ENCODE measurements around the gene CDC42EP1. TPM values are rescaled to one million over a fixed set of nuclear protein-coding genes. Genes with fewer than 3 reads are reported as not detected.
"Not testable (repeated sequence)": the region's sequence is repeated elsewhere in the genome, so short reads cannot be mapped to it uniquely, and the experiment has no call there.

Gene CDC42EP1
- total and polyA plus RNA-seq, 2 donors, result 6.6 to 34.5 TPM

GRCh38 chr22:37599153-37599552, 38.9 kb downstream of the CDC42EP1 start:
- WGBS, result 65% methylated on average over 4 of the region's 4 CpGs
- Histone ChIP-seq H3K36me3 (ENCODE audit: insufficient read depth) (no peaks in the 10 kb centered on the region), H3K4me3 (ENCODE audit: low read depth, low read length) (no peak overlapping the region), H3K27ac (ENCODE audit: low read depth) (no peak overlapping the region), H3K4me1 (ENCODE audit: insufficient read depth) (no peaks in the 10 kb centered on the region)
- DNase-seq (ENCODE audit: extremely low spot score), result no peak

GRCh38 chr22:37601203-37601539, 40.9 kb downstream of the CDC42EP1 start:
- no peak for DNase-seq (ENCODE audit: extremely low spot score)
- Histone ChIP-seq H3K27ac (ENCODE audit: low read depth) (no peak overlapping the region), H3K4me3 (ENCODE audit: low read depth, low read length) (no peak overlapping the region), H3K36me3 (ENCODE audit: insufficient read depth) (no peaks in the 10 kb centered on the region), H3K4me1 (ENCODE audit: insufficient read depth) (no peaks in the 10 kb centered on the region)
- 37% methylated on average over 4 of the region's 4 CpGs for WGBS

DNA sequence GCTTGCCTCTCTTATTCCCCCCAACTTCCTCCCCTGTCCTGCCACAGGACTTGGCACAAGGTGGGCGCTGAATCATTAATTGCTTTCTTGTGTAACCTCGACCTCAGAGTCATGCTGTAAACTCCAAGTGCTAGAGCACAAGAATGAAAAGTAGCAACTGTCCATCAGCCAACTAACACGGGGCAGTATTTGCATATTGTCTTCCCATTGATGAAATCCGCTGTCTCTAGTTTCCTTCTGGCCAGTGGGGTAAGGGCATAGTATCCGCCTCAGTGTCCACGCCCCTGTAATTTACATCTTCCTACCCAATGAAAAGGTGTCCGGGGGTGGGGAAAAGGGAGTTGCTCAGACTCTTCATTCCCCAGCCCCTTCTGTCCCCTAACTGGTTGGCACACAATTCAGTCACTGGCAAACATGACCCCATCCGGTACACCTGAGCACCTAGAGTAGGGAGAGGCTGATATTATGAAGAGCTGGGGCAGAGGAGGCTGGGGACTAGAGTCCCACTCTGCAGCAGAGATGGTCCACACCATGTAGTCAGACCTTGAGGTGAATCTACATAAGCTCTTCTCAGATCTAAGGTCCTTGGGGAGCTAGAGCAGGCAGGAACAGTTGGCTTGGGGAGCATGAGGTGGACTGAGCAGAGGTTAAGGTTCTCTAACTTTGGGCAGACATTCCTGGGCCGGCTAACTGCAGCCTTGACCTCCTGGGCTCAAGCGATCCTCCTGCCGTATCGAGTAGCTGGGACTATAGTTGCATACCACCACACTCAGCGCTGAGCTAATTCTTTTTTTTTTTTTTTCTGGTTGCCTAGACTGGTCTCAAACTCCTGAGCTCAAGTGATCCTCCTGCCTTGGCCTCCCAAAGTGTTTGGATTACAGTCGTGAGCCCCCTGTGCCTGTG, 41.5 kb downstream of the CDC42EP1 start:
- WGBS, result 38% methylated on average over 14 of the region's 14 CpGs
- DNase-seq (ENCODE audit: extremely low spot score), result no peak
- H3K36me3 ChIP-seq (ENCODE audit: insufficient read depth), result no peaks in the 10 kb centered on the region

DNA sequence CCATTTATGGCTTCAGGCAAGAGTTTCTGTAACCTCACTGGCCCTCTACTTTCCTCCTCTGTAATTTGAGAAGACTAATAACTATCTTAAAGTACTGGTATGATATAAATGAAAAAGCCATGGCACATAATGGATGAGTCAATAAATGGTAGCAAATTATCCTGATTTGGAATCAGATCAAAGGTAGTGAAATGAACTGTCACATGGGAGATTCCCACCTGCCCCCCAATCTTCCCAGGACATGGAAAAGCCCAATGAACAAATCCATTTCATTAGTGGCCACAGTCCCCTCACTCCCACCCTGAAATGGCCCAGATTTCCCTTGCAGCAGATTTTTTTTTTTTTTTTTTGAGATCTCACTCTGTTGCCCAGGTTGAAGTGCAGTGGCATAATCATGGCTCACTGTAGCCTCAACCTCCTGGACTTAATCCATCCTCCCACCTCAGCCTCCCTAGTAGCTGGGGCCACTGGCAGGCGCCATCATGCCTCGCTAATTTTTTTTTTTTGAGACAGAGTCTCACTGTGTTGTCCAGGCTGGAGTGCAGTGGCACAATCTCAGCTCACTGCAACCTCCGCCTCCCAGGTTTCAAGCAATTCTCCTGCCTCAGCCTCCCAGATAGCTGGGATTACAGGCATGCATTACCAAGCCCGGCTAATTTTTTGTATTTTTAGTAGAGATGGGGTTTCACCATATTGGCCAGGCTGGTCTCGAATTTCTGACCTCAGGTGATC, 42.4 kb downstream of the CDC42EP1 start:
- not testable (repeated sequence) for H3K4me1 ChIP-seq (ENCODE audit: insufficient read depth); DNase-seq (ENCODE audit: extremely low spot score); H3K4me3 ChIP-seq (ENCODE audit: low read depth, low read length); H3K36me3 ChIP-seq (ENCODE audit: insufficient read depth); H3K27ac ChIP-seq (ENCODE audit: low read depth)
- WGBS, result 82% methylated on average over 5 of the region's 5 CpGs

More for the DNA sequence above, 41.5 kb downstream of the CDC42EP1 start:
- Histone ChIP-seq H3K4me1 (ENCODE audit: insufficient read depth) (no peaks in the 10 kb centered on the region), H3K4me3 (ENCODE audit: low read depth, low read length) (no peak overlapping the region), H3K27ac (ENCODE audit: low read depth) (no peak overlapping the region)

DNA sequence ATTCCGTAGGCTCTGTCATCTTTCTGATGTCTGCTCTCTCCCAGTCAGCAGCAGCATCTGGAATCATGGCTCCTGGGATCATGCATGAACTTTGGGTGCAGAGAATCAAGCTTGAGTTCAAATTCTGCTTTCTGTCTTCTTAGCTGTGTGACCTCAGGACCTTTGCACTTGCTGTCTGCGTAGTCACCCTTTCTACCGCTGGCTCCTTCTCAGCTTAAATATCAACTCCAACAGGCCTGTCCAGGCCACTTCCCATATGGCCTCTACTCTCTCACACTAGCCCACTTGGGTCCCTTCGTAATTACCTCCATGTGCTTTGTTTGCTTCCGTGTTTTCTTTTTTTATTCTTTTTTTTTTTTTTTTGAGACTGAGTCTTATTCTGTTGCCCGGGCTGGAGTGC, 43.8 kb downstream of the CDC42EP1 start:
- H3K4me3 ChIP-seq (ENCODE audit: low read depth, low read length), result no peak overlapping the region
- H3K4me1 ChIP-seq (ENCODE audit: insufficient read depth), result no peaks in the 10 kb centered on the region
- H3K36me3 ChIP-seq (ENCODE audit: insufficient read depth), result no peaks in the 10 kb centered on the region
- DNase-seq (ENCODE audit: extremely low spot score), result no peak
- no peak overlapping the region for H3K27ac ChIP-seq (ENCODE audit: low read depth)
- WGBS, result 89% methylated on average over 6 of the region's 6 CpGs

- Histone ChIP-seq H3K4me1 (ENCODE audit: insufficient read depth) (no peaks in the 10 kb centered on the region), H3K36me3 (ENCODE audit: insufficient read depth) (no peaks in the 10 kb centered on the region), H3K4me3 (ENCODE audit: low read depth, low read length) (no peak overlapping the region), H3K27ac (ENCODE audit: low read depth) (no peak overlapping the region)
- 57% methylated on average over 5 of the region's 5 CpGs for WGBS
- DNase-seq (ENCODE audit: extremely low spot score), result no peak
Observed at GRCh38 chr22:37604875-37605274, 44.6 kb downstream of the CDC42EP1 start.

- Histone ChIP-seq H3K4me3 (ENCODE audit: low read depth, low read length) (peak overlapping the region; percentile 83), H3K27ac (ENCODE audit: low read depth) (peak overlapping the region; percentile 93), H3K4me1 (ENCODE audit: insufficient read depth) (no peaks in the 10 kb centered on the region), H3K36me3 (ENCODE audit: insufficient read depth) (no peaks in the 10 kb centered on the region)
- peak; percentile 58 for DNase-seq (ENCODE audit: extremely low spot score)
- 2% methylated on average over 44 of the region's 44 CpGs for WGBS
Observed at GRCh38 chr22:37607010-37607934, 47.0 kb downstream of the CDC42EP1 start.

DNA sequence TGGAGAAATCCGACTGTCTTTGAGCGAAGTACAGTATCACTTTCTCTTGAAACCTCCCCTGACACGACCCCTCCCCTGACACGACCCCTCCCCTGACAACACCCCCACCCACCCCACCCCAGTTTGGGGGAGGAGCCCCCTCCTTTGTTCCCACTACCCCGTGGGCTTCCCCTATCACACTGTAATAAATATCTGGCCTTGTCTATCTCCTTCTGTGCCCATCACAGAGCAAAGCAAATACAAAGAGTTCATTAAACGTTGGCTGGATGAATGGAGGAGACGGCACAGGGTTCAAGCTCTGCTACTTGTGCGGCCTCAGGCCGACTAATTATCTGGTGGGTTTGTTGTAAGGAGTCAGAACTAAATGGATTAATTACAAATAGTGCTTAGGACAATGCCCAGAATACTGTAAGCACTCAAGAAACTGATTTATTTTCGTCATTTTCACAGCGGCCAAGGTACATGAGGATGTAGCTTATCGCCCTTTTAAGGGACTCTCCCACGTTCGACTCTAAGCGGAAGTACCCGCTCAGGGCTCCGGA, 47.7 kb downstream of the CDC42EP1 start:
- 2% methylated on average over 17 of the region's 17 CpGs for WGBS
- H3K4me3 ChIP-seq (ENCODE audit: low read depth, low read length), result peak overlapping the region; percentile 83
- no peaks in the 10 kb centered on the region for H3K4me1 ChIP-seq (ENCODE audit: insufficient read depth)

DNA sequence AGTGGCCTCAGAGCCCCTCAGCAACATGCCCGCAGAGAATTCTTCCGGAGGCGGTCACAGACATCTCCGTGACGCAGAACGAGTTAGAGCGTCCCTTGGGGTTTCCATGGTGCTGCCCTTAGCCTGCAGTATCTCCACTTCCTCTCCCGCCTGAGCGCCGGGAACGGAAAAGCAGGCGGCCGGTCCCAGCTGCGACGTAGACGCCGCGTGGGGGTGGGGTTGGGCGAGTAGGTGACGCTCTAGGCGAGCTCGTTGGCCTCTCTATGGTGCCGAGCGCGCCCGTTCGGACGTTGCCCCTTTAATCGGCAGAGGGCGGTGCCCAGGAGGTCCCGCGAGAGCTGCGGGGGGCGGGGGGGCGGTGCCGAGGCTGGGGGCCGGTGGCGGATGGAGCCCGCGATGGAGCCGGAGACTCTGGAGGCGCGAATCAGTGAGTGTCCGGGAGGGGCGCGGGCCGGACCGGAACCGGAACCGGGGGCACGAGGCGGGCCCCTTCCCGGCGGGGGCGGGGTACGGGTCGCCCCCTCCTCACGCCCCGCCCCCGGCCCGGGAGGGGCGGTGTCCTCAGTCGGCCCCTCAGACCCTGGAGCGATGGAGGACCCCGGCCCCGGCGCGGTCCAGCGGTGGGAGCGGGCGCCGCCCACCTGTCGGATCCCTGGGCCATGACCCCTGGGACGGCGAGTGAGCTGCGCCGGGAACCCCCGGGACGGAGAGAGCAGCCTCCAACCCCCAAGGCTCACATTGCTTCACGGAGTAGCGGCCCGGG, 48.4 kb downstream of the CDC42EP1 start, which contains the start of gene GGA1:
Gene GGA1, plus strand, starts transcription at position 358 of the 763 bp plus-strand sequence. Its CDS starts 27 bp downstream, at position 385.
- under 1% methylated on average over 82 of the region's 82 CpGs for WGBS
- Histone ChIP-seq H3K36me3 (ENCODE audit: insufficient read depth) (no peaks in the 10 kb centered on the region), H3K4me3 (ENCODE audit: low read depth, low read length) (peak within 1 kb of the TSS; percentile 83), H3K4me1 (ENCODE audit: insufficient read depth) (no peaks in the 10 kb centered on the region), H3K27ac (ENCODE audit: low read depth) (peak within 1 kb of the TSS; percentile 93)
- DNase-seq (ENCODE audit: extremely low spot score), result peak; percentile 96

More for the DNA sequence above, 47.7 kb downstream of the CDC42EP1 start:
- Histone ChIP-seq H3K27ac (ENCODE audit: low read depth) (peak overlapping the region; percentile 93), H3K36me3 (ENCODE audit: insufficient read depth) (no peaks in the 10 kb centered on the region)
- no peak for DNase-seq (ENCODE audit: extremely low spot score)

GRCh38 chr22:37609240-37610152, 49.2 kb downstream of the CDC42EP1 start:
- H3K36me3 ChIP-seq (ENCODE audit: insufficient read depth), result no peaks in the 10 kb centered on the region
- no peaks in the 10 kb centered on the region for H3K4me1 ChIP-seq (ENCODE audit: insufficient read depth)
- H3K27ac ChIP-seq (ENCODE audit: low read depth), result peak overlapping the region; percentile 93
- H3K4me3 ChIP-seq (ENCODE audit: low read depth, low read length), result peak overlapping the region; percentile 83
- 11% methylated on average over 26 of the region's 26 CpGs for WGBS
- no peak for DNase-seq (ENCODE audit: extremely low spot score)

DNA sequence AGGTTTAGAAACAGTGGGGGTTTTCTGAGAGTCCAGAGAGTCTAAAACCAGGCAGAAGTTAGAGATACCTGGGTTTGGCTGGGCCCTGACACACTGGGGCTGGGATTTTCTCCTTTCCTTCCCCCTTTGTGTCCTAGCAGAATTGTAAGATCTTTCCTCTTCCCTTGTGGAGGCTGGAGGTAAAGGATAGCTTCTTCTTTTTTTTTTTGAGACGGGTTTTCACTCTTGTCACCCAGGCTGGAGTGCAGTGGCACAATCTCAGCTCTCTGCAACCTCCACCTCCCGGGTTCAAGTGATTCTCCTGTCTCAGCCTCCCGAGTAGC, 49.8 kb downstream of the CDC42EP1 start:
- not testable (repeated sequence) for DNase-seq (ENCODE audit: extremely low spot score); H3K4me1 ChIP-seq (ENCODE audit: insufficient read depth); H3K4me3 ChIP-seq (ENCODE audit: low read depth, low read length); H3K27ac ChIP-seq (ENCODE audit: low read depth); H3K36me3 ChIP-seq (ENCODE audit: insufficient read depth)
- WGBS, result 82% methylated on average over 3 of the region's 3 CpGs

Measured in urinary bladder (tissue), 4 donors.